GM19328 (cell line): ENCODE measurements around the gene MGME1.
A peak's percentile ranks its signal among the peaks of the same experiment; 100 is the strongest.

ENCODE experiments used
- ATAC-seq: cut with Tn5 transposase; IDR thresholded peaks from one replicate; pipeline ENCODE4 v1.9.1; 2021; ENCODE audit warnings: mild to moderate bottlenecking, moderate library complexity; ENCODE audit not compliant: unreplicated experiment

MGME1 gene

DNA sequence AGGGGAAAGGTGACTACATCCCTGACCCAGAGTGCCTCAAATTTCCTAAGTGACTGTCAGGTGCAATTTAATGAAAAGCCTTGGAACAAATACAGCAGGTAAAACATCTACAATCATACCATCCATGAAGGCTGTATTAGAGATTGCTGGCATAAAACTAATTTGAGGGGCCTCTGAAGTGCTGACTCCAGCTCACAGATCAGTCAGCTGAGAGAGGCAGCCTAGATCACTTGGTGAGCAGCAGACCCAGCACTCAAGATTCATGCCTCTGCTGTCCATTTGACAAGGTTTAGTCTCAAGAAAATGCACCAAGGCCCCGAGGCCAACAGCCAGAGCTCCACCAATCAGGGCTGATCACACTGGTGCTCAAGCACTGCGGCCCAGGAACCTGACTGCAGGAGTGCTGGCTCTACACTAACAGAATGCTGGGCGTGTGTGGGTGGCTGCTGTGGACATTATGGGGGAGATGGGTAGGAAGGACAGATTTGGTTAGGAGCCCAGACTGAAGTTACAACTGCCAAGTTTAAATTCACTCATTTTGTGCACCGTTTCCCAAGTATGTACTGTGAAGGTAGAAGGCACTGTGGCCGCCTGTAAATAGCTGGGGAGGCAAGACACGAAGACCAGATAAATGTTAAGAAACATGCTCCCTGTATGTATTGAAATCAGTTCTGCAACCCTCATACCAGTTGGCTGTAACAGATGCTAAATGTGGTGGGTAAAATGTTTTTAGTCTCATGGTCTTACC is 28.4 kb upstream of the MGME1 start:
- no peak for ATAC-seq

DNA sequence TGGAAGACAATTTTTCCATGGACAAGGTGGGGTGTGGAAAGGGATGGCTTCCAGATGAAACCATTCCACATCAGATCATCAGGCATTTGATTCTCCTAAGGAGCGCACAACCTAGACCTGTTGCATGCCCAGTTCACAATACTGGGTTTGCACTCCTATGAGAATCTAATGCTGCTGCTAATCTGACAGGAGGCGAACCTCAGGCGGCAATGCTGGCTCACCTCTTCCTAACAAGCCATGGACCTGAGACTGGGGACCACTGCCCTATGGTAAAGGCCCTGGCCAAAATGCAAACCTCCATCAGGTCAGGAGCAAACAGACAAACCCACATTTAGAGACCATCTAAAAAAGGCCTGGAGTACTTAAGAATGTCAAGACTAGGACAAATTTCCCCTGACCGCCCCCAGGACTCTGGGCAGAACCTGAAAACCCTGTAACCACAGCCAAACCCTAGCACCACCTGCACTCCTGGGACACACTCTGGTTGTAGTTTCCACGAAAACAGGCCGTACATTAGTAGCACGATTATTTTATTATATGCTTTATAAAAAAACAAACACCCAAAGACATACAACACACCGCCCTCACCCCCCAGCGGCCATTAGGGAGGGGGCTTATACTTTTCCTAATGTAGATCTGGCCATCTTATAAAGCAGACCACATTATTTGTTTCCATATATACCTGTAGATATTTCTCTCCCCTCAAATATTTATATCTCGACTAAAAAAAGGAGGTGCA is 27.6 kb upstream of the MGME1 start:
- no peak for ATAC-seq

DNA sequence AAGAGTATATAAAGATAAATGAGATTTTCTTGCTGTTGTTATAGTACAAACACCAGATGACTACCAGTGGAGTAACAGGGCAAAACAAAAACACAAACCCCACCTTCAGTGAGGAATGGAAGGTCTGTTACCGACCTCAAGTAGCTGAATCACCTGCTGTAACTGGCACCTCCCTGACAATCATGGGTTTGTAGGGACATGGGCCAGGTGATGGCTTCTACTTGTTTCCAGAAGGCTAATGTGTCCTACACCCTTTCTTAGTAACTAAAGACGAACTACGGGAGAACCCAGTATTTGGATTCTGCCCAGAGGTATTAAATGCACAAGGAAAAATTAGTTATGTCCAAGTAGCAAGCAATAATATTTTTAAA is 27.0 kb upstream of the MGME1 start:
- no peak for ATAC-seq

DNA sequence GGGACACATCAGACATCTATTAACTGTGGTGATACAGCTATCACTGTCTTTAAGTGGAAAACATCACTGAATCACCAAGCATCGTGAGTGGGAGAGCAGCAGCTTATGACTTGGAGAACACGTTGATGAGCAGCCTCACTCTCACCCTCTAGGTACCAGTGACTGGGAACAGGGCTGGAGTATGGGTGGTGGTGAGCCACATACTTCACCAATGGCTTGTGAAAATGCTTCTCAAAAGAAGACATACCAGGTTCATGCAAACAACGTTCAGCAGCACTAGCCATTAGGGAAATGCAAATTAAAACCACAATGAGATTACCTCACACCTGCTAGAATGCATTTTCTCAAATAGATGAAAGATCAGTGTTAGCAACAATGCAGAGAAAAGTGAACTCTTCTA is 25.5 kb upstream of the MGME1 start:
- ATAC-seq = peak; percentile 47

DNA sequence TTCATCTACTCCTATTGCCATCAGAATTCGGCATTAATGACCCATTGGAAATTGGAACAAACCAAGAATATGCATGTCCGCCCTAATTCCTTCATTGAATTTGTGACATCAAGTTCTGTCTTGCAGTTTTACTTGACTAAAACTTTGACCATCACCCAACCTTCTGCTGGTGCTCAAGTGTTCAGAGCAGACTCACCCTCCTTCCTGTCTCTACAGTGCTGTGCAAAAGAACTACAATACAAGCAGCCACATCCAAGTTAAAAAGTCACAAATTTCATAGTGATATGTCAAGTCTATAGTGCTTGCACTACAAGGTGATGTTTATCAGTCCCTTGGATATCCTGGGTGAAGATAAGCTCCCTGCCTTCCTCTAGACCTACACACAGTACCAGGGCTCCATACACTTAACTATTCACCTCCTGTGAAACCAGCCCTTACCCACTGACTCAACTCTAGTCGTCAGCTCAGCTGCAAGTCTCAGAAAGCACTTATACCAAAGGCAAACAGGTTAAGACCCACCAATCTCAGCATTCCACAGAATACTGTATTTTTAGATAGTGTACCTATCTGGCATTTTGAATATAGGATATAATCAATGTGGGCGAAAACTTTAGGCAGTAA is 23.9 kb upstream of the MGME1 start:
- ATAC-seq = no peak

DNA sequence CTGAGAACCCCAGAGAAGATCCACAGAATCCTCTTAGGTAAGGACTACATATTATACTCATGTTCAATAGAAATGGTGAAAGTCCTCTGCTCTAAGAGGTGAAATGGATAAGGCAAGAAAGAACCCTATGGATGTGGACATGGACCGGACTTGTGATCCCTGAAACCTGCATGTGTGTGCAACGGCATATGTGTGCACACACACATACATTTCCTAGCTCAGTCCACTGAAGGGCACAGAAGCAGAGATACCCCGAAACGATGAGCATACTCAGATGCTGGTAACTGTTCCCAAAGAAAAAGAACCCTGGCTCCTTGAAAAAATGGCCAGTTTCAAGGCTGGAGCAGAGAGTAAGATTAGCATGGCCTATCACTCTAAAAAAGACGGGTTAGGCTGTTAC is 22.8 kb upstream of the MGME1 start:
- ATAC-seq = no peak

DNA sequence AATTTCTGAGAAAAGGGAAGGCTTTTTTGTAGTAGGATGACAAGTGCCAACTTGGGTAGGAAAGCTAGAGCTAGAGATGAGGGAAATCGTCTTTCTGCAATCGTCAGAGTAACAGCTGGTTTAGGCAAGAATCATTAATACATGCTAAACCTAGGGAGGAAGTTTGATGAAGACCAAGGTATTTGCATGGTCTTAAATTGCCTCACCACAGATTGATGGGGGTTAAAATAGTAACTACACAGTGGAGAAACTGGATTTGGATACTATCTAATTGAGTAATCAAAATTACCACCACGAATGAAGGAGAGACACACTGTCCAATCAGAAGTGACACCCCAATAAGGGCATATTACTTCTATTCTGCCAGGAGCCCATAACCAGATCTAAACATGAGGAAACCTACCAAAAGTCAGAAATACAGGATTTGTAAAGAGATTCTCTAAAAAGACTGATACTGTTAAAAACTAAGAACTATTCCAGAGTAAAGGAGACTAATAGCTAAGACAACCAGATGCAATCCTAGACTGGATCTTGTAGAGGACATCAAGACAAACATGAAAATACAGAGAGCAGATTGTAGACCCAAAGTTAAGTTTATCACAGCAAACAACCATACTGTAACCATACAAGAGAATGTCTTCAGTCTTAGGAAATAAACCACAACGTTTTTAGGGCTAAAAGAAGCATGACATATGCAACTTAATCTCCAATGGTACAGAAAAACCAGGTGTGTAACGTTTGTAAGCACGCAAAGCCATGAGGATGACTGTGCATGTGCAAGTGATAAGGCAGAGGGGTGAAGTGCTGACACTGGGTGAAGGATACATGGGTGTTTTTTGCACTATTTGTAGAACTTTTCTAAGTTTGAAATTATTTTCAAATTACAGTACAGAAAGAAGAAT is 22.0 kb upstream of the MGME1 start:
- no peak for ATAC-seq

DNA sequence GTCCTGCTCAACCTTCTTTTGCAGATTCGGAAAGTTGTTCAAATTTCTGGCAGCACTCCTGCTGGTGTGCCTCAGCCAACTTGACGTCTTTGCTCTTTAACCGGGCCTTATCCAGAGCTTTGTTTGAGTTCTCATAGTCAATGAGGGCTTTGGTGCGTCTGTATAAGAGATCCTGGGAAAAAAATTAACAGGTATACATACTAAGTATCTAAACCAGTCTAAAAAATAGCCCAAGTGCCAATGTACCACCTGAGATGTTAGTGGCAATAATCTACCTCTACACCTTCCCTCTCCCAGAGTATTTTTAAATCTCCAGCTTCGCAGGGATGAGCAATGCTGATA is 21.4 kb upstream of the MGME1 start:
- no peak for ATAC-seq

DNA sequence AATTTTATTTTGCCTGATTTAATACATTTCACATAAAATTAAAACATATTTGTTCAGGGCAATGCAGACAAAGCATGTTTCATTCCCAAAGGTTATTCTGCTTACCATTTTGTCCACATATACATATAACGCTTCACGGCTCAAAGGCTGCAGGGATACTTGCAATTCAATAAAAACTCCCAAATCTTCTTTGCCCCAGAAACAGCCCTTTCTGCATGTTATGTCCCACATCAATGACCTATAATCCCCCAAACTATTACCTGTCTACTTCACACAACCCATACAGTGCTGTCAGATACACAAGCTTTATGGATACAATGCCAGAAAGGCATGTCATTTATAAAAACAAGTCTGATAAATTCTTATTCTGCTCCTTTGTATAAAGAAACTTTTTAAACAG is 20.4 kb upstream of the MGME1 start:
- no peak for ATAC-seq

DNA sequence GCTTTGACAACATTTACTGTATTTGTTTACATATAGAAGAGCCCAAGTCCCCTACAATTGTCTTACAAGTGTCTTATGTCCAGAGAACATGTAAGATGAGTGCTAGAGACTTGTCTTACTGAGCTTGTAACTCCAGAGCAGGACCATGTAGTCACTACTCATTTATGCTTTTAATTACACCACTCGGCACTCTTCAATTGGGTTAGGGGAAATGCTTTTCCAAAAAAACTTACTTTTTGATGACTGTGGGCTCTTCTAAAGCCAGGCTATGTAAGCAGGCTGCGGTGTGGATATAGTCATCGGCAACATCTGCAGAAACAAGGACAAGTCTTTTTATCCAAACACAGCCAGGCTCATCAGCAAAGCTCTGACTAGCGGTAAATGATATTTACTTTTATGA is 18.9 kb upstream of the MGME1 start:
- ATAC-seq = no peak

DNA sequence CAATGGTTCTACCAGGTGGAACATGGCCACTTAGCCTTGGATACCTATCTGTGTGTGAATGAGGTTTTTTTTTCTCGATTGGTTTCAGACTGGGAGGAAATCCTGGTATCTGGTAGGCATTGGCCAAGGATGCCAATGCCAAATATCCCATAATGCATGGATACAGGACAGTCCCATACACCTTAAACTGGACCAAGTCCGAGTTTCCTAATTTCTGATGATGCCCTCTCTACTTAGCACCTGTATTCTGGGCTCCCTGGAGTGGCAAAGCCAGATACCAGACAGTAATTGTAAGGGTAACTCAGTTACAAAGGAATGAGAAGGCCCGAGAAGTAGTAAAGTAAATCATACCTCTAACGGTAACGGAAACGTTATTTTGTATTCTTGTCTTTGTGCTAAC is 18.1 kb upstream of the MGME1 start:
- ATAC-seq = no peak

DNA sequence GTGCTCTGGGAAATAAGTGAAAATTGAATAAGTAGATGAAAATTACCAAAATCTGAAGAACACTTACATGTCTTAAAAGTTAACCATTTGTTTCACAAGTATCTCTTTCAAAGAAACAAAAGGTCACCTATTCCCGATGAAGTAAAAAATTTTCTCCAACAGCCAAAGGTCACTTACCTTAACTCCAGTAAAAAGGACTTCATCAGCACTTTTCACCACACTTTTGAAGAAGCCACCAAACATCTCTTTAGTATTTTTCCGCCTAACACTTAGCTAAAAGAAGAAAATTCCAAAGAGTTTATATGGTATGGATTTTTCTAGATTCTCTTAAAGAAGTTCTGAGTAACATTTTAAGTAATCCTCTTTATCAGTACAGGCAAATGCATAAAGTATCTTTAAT is 17.5 kb upstream of the MGME1 start:
- no peak for ATAC-seq

DNA sequence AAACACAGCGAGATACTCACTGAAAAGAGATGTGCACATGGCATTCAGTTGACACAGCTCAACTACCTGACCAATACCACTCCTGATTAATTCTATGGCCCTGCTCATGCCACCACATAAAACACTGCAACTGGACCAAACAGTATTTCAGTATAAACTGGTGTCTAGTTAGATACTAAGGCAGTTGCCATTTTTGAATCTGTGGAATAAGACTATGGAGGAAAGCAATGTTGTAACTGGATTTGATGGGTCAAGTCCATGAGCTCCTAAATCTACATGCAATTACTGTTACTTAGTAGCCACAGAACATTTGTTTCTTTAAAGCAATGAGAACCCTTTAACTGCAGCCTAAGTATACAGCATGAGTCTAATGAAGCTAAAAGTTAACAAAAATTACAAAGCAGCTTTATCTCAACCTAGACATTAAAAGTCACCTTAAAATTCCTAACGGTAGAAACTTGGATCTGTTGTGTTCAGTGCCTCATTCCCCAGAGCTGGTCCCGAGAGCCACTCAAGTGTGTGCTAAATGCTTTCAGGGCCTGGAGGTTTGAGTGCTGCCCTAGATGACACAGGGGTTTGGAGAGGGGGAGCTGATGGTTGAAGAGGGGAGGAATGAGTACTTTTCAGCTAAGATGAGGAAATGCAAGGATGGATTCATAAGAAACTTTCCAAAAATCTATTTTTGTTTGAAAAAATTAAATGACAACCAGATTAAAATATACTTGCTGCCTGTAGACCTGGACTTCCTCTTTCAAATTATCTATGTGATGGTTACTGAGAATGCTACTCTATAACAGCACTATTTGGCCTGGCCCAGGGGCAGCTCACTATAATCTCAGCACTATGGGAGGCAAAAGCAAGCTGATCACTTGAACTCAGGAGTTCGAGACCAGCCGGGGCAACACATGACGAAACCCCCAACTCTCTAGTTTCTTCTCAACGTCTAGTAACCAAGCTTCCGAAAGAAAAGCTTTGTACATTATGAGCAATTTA is 15.8 kb upstream of the MGME1 start:
- no peak for ATAC-seq

DNA sequence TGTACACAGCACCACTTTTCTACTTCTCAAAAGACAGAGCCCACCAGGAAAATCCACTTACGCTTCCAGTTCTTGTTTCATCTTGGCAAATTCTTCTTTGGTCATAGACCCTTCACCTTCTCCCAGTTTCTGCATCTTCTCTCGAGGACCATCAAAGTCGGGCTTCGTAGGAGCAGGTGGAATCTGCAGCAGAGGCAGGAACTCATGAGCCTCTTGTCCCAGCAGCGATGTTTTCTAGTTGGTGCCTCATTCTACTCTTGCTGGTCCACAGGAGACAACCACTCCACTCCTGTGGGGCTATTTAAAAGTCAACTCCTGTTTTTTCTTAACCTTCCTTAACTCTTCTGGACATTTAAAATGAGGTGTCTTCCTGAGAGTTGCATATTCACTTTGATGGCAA is 14.9 kb upstream of the MGME1 start:
- ATAC-seq = no peak

DNA sequence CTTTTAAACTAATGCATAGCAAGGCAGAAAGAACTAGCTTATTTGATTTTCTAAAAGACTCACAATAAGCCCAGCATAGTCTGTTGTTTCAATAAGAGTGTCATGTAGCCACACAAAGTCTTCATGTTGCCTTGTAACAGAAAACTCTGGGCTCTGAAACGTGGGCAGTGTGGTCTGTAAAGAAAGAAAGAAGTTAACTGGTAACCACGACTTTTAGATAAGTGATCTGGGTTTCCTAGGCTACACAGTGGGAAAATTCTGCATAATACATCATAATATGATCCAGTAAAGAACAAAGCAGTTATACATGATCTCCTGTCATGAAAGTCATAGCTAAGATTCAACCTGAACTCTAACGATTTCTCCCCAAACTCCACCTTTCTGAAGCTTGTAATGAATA is 13.5 kb upstream of the MGME1 start:
- ATAC-seq = no peak

DNA sequence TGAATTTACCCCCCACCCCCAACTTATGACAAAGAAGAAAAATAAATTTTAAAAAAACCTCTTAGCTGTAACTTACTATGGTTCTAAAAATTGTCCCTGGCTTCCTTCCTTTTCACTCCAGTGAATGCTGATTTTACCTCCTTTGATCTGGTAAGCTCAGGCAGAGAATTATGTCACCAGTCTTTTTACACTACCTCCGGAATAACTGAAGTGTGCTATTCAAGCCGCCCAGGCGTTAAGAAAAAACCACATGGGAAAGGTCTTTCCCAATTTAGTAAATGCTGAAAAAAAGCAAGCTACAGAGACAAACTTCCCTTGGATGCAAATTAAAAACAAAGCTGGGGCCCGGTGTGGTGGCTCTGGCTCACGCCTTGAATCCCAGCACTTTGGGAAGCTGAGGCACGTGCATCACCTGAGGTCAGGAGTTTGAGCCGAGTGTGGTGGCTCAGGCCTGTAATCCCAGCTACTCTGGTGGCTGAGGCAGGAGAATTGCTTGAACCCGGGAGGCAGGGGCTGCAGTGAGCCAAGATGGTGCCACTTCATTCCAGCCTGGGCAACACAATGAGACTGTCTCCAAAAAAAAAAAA is 12.6 kb upstream of the MGME1 start:
- no peak for ATAC-seq

DNA sequence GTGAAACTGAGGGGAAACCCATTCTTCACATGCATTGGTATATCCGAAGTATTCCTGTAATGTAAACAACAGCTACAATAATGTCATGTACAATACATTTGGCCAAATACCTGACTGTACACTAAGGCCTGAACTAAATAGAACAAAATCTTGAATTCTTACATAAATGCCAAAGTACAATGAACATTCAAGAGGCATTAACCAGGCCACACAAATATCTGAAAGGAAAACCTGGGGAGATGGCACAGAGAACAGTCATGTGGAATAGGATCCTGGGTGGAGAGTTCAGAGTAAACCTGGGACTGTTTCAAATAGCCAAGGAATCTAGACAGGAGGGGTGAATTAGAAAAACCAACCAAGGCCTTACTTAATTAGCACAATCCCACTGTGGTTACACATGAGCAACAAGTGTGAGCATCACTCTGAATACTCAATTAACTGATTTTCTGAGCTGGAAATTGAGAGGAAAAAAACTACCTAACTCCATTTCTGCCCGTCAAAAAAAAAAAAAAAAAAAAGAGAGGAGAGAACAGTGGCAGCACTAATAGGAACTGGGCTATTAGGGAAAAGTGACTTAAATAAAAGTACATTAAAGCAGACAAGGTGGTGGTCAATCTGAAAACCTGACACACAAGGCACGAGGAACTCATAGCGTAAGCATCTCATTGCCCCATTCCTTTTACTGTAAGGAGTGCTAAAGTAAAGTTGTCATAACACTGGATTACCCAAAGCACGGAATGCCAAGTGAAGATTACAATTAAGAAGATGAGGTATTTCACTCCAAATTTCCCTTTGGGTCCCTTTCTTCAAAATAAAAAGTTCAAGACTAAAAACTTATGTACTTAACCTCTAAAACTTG is 11.1 kb upstream of the MGME1 start:
- no peak for ATAC-seq

DNA sequence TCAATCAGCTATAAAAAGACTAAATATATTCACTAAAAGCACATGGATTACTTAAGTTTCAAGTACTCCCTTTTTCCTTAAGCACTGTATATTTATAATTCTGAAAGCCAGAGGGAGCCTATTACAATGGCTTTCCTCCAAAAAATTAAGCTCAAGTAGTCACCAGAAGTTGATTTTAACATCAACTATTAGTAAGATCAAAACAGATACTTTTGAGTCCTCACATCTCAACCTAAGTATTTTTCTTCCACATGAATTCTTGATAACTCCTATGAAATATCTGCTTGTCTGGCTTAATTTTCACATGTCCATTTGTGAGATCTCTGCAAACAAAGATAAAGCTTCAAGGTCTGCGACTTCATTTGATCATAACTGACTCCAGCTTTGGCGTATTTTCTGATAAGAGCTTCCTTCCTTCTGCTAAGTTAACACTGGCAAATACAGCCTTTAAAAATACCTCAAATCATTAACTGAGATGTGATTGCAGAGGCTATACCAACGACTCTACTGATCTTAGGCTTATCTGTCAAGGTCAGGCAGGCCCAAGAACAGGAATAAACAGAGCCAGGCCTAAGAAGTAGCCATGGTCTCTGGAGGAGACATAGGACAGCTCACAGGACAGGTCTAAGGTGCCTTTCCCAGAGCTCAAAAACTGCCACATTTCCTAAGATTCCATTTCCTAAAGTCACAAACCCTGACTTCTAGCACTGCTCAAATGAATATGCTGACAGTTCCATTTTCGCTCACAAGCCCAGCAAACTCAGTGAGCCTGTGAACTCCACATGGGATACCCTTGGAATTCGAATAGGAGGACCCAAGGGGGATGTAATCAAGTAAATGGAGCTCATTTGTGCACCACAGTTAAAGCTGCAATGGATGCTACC is 10.2 kb upstream of the MGME1 start:
- no peak for ATAC-seq
